ENCODE results near the gene PDE4A. TPM values are rescaled to one million over a fixed set of nuclear protein-coding genes. Genes with fewer than 3 reads are reported as not detected.
A peak's percentile ranks its signal among the peaks of the same experiment; 100 is the strongest.

The PDE4A gene
- polyA plus RNA-seq, 3 donors = 4.7 to 14.8 (median 5.8) TPM

DNA sequence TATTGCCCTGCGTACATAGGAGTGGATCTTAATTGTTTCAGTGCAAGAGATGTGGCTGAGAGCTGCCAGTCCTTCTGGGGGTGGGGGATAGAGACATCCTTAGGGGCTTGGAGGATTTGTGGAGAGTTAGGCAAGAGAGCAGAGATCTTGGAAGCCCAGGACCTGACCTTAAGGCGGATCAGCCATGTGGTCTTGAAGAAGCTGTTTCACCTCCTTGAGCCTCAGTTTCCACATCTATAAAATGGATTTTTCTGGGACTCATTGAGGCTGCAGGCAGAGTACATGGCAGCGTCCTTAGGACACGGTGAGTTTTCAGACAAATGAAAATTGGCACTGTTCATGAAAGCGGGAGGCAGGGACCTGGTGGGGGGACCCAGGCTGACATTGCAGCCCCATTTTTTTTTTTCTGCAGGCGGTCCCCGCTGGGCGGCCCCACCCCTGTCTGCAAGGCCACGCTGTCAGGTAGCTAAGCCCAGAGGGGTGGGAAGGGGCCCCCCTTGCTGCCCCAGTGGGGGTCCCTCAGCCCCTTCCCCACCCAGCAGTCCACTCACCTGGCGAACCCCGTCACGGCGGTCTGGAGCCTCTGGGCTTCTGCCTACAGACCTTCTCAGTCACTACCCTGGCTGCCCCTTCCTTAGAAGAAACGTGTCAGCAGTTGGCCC is 30.0 kb downstream of the PDE4A start:
- no peak overlapping the region for H3K27ac ChIP-seq (ENCODE audit: low read depth in 1 of 2, low read length in 2 of 2)
- intact Hi-C loops (cut with micrococcal nuclease) = no loop called here
- H3K79me2 ChIP-seq (ENCODE audit: insufficient read depth, low read length) = no peaks in the 10 kb centered on the region
- no peaks in the 10 kb centered on the region for H3K9me3 ChIP-seq (replicated peaks in 1 of 2; ENCODE audit: control insufficient read depth in 1 of 2, insufficient read depth in 1 of 2, low read length in 2 of 2)
- H3K36me3 ChIP-seq (replicated peaks in 1 of 2; ENCODE audit: control insufficient read depth in 1 of 2, insufficient read depth in 2 of 2, low read length in 2 of 2) = peaks cover 11 to 13% of the 10 kb centered on the region in 2 donors
- no peak overlapping the region for H3K9ac ChIP-seq (ENCODE audit: insufficient read depth, low read length, poor library complexity, severe bottlenecking)
- DNase-seq = no peak
- Mint-ChIP-seq H3K9me3 (peaks cover 0 to 3% (median 0%) of the 10 kb centered on the region in 7 donors), H3K27me3 (ENCODE audit: low read depth in 3 of 3) (peaks cover 23 to 41% (median 27%) of the 10 kb centered on the region in 3 donors), H3K4me3 (peak overlapping the region in 1 of 2 donors; percentile 13), H3K4me1 (peaks cover 10% of the 10 kb centered on the region), H3K36me3 (peaks cover 23 to 33% of the 10 kb centered on the region in 2 donors), H3K27ac (peak overlapping the region in 1 of 7 donors; percentile 64)
- H3K4me1 ChIP-seq (ENCODE audit: control insufficient read depth in 1 of 2, insufficient read depth in 2 of 2, low read length in 2 of 2) = peaks cover 0 to 4% of the 10 kb centered on the region in 2 donors
- H3K4me3 ChIP-seq (replicated peaks in 1 of 3; ENCODE audit: low read depth in 2 of 3, low read length in 3 of 3) = no peak overlapping the region
- TF ChIP-seq, protein P1, sequence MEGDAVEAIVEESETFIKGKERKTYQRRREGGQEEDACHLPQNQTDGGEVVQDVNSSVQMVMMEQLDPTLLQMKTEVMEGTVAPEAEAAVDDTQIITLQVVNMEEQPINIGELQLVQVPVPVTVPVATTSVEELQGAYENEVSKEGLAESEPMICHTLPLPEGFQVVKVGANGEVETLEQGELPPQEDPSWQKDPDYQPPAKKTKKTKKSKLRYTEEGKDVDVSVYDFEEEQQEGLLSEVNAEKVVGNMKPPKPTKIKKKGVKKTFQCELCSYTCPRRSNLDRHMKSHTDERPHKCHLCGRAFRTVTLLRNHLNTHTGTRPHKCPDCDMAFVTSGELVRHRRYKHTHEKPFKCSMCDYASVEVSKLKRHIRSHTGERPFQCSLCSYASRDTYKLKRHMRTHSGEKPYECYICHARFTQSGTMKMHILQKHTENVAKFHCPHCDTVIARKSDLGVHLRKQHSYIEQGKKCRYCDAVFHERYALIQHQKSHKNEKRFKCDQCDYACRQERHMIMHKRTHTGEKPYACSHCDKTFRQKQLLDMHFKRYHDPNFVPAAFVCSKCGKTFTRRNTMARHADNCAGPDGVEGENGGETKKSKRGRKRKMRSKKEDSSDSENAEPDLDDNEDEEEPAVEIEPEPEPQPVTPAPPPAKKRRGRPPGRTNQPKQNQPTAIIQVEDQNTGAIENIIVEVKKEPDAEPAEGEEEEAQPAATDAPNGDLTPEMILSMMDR (IDR thresholded peaks at IDR 0.05) = no peak
- H4K20me1 ChIP-seq (ENCODE audit: insufficient read depth, low read length) = peaks cover 25% of the 10 kb centered on the region
- 91% methylated on average over 7 of the region's 14 CpGs for WGBS (ENCODE audit: insufficient coverage)
- H2AFZ ChIP-seq (ENCODE audit: insufficient read depth, low read depth, low read length, poor library complexity, severe bottlenecking) = no peak overlapping the region
- H3K4me2 ChIP-seq (replicated peaks; ENCODE audit: extremely low read depth, low read length, poor library complexity, severe bottlenecking) = no peak overlapping the region
- peaks cover 0 to 5% of the 10 kb centered on the region in 2 donors for H3K27me3 ChIP-seq (ENCODE audit: control insufficient read depth in 2 of 2, insufficient read depth in 2 of 2, low read length in 2 of 2)

DNA sequence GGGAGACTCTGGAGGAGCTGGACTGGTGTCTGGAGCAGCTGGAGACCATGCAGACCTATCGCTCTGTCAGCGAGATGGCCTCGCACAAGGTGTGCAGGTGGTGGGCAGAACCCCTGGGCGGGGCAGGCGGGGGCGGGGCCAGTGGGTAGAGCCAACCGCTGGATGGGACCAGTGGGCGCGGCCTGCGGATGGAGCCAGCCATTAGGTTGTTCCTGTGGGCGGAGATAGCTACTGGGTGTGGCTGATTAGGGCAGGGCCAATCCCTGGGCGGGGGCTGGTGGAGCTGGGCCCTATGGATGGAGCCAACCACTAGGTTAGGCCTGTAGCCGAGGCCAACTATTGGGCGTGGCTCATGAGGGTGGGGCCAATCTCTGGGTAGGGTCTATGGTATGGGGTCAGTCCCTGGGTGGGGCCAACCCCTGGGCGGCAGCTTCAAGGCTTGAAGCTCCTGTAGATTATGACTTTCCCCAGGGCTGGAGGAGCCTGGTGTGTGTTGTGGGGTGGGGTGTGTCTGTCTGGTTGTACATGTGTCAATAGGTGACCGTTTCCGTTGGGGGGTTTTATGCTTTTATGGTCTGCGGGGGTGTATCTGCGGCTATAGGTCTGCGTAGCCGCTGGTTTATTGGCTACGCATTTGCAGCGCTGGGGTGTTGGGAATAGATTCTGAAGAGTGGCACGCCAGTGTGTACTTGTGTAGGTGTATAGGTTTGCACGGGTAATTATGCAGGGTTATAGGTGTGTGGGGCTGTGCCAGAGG is 30.7 kb downstream of the PDE4A start:
- peaks cover 23 to 39% of the 10 kb centered on the region in 2 donors for H3K36me3 Mint-ChIP-seq
- H3K4me3 Mint-ChIP-seq = no peak overlapping the region
- WGBS (ENCODE audit: insufficient coverage) = 77% methylated on average over 19 of the region's 25 CpGs
- TF ChIP-seq, protein P1 (IDR thresholded peaks at IDR 0.05) = no peak
- intact Hi-C loops (cut with micrococcal nuclease) = no loop called here
- H3K27ac Mint-ChIP-seq = no peak overlapping the region
- Histone ChIP-seq H2AFZ (ENCODE audit: insufficient read depth, low read depth, low read length, poor library complexity, severe bottlenecking) (no peak overlapping the region), H3K36me3 (replicated peaks in 1 of 2; ENCODE audit: control insufficient read depth in 1 of 2, insufficient read depth in 2 of 2, low read length in 2 of 2) (peaks cover 11 to 13% of the 10 kb centered on the region in 2 donors), H3K4me1 (ENCODE audit: control insufficient read depth in 1 of 2, insufficient read depth in 2 of 2, low read length in 2 of 2) (peaks cover 0 to 4% of the 10 kb centered on the region in 2 donors), H3K27me3 (ENCODE audit: control insufficient read depth in 2 of 2, insufficient read depth in 2 of 2, low read length in 2 of 2) (peaks cover 0 to 5% of the 10 kb centered on the region in 2 donors), H3K4me2 (replicated peaks; ENCODE audit: extremely low read depth, low read length, poor library complexity, severe bottlenecking) (no peak overlapping the region), H3K9me3 (replicated peaks in 1 of 2; ENCODE audit: control insufficient read depth in 1 of 2, insufficient read depth in 1 of 2, low read length in 2 of 2) (no peaks in the 10 kb centered on the region), H3K9ac (ENCODE audit: insufficient read depth, low read length, poor library complexity, severe bottlenecking) (no peak overlapping the region), H4K20me1 (ENCODE audit: insufficient read depth, low read length) (peaks cover 21% of the 10 kb centered on the region), H3K4me3 (replicated peaks in 1 of 3; ENCODE audit: low read depth in 2 of 3, low read length in 3 of 3) (no peak overlapping the region), H3K79me2 (ENCODE audit: insufficient read depth, low read length) (no peaks in the 10 kb centered on the region), H3K27ac (ENCODE audit: low read depth in 1 of 2, low read length in 2 of 2) (no peak overlapping the region)
- H3K4me1 Mint-ChIP-seq = peaks cover 10% of the 10 kb centered on the region
- peaks cover 27 to 41% (median 29%) of the 10 kb centered on the region in 3 donors for H3K27me3 Mint-ChIP-seq (ENCODE audit: low read depth in 3 of 3)
- no peak for DNase-seq
- H3K9me3 Mint-ChIP-seq = peaks cover 0 to 3% (median 0%) of the 10 kb centered on the region in 7 donors
